ENCODE data around the gene IL1RAPL2. TPM values are rescaled to one million over a fixed set of nuclear protein-coding genes. Genes with fewer than 3 reads are reported as not detected.

Gene IL1RAPL2
- total RNA-seq, 4 donors from 2014 or later: 0.16 TPM; not detected in 3

DNA sequence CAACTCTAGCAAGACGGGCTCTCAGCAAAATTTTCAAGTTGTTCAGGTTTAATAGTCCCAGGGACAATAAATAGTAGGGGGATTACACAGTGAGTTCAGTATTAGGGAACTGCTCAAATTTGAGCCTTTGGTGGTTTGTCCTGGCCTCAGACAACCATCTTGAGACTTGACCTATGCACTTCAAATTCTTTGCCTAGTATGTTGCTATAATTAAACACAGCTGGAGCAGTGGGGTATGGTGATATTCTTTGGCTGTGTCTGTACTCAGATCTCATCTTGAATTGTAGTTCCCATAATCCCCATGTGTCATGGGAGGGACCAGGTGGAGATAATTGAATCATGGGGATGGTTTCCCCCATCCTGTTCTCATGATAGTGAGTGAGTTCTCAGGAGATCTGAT is 697.8 kb downstream of the IL1RAPL2 start:
- Histone ChIP-seq H3K4me1 (no peaks in the 10 kb centered on the region), H3K4me3 (no peak overlapping the region), H3K27me3 (no peaks in the 10 kb centered on the region), H3K27ac (no peak overlapping the region), H3K9me3 (no peaks in the 10 kb centered on the region), H3K36me3 (no peaks in the 10 kb centered on the region)
- no peak for TF ChIP-seq POLR2A (IDR thresholded peaks at IDR 0.05)
- TF ChIP-seq EP300 (IDR thresholded peaks at IDR 0.05; ENCODE audit: low read depth): no peak
- intact Hi-C loops (cut with DNase I; ENCODE audit: low total_unique reads): no loop called here
- no peak for DNase-seq
- in situ Hi-C loops (cut with MboI; ENCODE audit: low pct_ligation_motif_present in 1 of 4, low pct_unique_long_range_greater_than_20kb in 1 of 4, low sequenced_read_pairs in 3 of 4): no loop called here
- WGBS, 2 donors (ENCODE audit: low coverage in 1 of 2): 75% methylated on average over 1 of the region's 1 CpG; no CpG with 5 or more reads in 1 of the 2 donors

DNA sequence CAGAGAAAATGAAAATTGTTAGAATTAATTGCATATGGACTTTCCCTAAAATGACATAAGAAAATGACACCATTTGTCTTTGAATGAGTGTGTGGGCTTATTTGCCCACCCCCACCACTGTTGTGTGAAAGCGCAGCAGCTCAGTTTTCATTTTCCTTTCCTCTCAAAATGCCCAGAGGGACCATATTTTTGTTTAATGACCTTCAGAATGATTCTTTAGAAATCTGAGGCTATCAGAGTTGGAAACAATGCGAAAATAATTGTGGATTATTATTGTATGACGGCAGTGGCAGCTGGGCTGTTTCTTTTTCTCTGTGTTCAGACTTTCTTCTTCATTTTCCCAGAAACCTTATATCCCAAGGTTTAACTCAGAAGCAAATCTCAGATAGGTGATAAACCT is 699.1 kb downstream of the IL1RAPL2 start:
- Histone ChIP-seq H3K9me3 (no peaks in the 10 kb centered on the region), H3K27me3 (no peaks in the 10 kb centered on the region), H3K27ac (no peak overlapping the region), H3K4me3 (no peak overlapping the region), H3K4me1 (no peaks in the 10 kb centered on the region), H3K36me3 (no peaks in the 10 kb centered on the region)
- no peak for DNase-seq
- intact Hi-C loops (cut with DNase I; ENCODE audit: low total_unique reads): no loop called here
- 74% methylated on average over 3 of the region's 3 CpGs; no CpG with 5 or more reads in 1 of the 2 donors for WGBS, 2 donors (ENCODE audit: low coverage in 1 of 2)
- no peak for TF ChIP-seq EP300 (IDR thresholded peaks at IDR 0.05; ENCODE audit: low read depth)
- TF ChIP-seq, protein P1, sequence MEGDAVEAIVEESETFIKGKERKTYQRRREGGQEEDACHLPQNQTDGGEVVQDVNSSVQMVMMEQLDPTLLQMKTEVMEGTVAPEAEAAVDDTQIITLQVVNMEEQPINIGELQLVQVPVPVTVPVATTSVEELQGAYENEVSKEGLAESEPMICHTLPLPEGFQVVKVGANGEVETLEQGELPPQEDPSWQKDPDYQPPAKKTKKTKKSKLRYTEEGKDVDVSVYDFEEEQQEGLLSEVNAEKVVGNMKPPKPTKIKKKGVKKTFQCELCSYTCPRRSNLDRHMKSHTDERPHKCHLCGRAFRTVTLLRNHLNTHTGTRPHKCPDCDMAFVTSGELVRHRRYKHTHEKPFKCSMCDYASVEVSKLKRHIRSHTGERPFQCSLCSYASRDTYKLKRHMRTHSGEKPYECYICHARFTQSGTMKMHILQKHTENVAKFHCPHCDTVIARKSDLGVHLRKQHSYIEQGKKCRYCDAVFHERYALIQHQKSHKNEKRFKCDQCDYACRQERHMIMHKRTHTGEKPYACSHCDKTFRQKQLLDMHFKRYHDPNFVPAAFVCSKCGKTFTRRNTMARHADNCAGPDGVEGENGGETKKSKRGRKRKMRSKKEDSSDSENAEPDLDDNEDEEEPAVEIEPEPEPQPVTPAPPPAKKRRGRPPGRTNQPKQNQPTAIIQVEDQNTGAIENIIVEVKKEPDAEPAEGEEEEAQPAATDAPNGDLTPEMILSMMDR (IDR thresholded peaks at IDR 0.05): no peak
- TF ChIP-seq POLR2A (IDR thresholded peaks at IDR 0.05): no peak
- no peak for TF ChIP-seq POLR2AphosphoS5 (IDR thresholded peaks at IDR 0.05)
- in situ Hi-C loops (cut with MboI; ENCODE audit: low pct_ligation_motif_present in 1 of 4, low pct_unique_long_range_greater_than_20kb in 1 of 4, low sequenced_read_pairs in 3 of 4): no loop called here

DNA sequence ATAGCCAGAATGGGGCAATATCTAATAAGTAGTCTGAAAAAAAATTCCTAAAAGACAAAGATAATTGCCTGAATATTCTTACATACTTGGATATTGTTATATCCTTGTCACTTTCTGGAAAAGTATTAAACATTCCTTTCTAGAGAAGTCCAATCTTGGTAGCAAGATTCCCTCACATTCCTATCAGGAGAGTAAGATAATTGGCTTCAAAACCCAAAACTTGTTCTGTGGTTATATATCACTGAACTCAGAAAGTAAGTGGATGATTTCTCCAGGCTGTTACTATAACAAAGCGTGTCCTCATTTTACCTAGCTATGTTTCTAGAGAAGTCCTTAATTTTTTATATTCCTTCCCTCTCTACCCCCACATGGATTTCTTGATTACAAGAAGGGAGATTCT is 700.5 kb downstream of the IL1RAPL2 start:
- H3K9me3 ChIP-seq: no peaks in the 10 kb centered on the region
- 50 to 89% methylated on average over 1 of the region's 1 CpG for WGBS, 2 donors (ENCODE audit: low coverage in 1 of 2)
- no peak for DNase-seq
- H3K27me3 ChIP-seq: no peaks in the 10 kb centered on the region
- in situ Hi-C loops (cut with MboI; ENCODE audit: low pct_ligation_motif_present in 1 of 4, low pct_unique_long_range_greater_than_20kb in 1 of 4, low sequenced_read_pairs in 3 of 4): no loop called here
- no peak overlapping the region for H3K27ac ChIP-seq
- no peak for TF ChIP-seq POLR2AphosphoS5 (IDR thresholded peaks at IDR 0.05)
- intact Hi-C loops (cut with DNase I; ENCODE audit: low total_unique reads): no loop called here
- H3K36me3 ChIP-seq: no peaks in the 10 kb centered on the region
- H3K4me1 ChIP-seq: no peaks in the 10 kb centered on the region
- no peak overlapping the region for H3K4me3 ChIP-seq

DNA sequence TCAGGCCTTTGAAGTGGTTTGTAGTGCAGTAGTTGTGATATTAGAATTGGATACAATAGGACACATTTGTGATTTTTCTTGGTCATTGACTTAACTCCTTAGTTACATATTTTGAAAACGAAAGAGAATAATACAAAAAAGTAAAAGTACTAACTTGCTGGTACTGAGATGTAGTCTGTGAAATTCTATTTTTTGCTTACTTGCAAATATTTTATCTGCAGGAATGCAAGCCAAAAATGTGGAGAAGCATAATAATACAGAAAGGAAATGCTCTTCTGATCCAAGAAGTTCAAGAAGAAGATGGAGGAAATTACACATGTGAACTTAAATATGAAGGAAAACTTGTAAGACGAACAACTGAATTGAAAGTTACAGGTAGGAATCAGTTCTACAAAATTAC is 701.2 kb downstream of the IL1RAPL2 start:
- Histone ChIP-seq H3K36me3 (no peaks in the 10 kb centered on the region), H3K27me3 (no peaks in the 10 kb centered on the region), H3K4me3 (no peak overlapping the region), H3K27ac (no peak overlapping the region), H3K4me1 (no peaks in the 10 kb centered on the region), H3K9me3 (no peaks in the 10 kb centered on the region)
- in situ Hi-C loops (cut with MboI; ENCODE audit: low pct_ligation_motif_present in 1 of 4, low pct_unique_long_range_greater_than_20kb in 1 of 4, low sequenced_read_pairs in 3 of 4): no loop called here
- intact Hi-C loops (cut with DNase I; ENCODE audit: low total_unique reads): no loop called here
- TF ChIP-seq POLR2A (IDR thresholded peaks at IDR 0.05) (no peak), POLR2AphosphoS5 (IDR thresholded peaks at IDR 0.05) (no peak), EP300 (IDR thresholded peaks at IDR 0.05; ENCODE audit: low read depth) (no peak)
- TF ChIP-seq, protein P1 (IDR thresholded peaks at IDR 0.05): no peak
- 90 to 100% methylated on average over 1 to 2 of the region's 2 CpGs for WGBS, 2 donors (ENCODE audit: low coverage in 1 of 2)
- no peak for DNase-seq

DNA sequence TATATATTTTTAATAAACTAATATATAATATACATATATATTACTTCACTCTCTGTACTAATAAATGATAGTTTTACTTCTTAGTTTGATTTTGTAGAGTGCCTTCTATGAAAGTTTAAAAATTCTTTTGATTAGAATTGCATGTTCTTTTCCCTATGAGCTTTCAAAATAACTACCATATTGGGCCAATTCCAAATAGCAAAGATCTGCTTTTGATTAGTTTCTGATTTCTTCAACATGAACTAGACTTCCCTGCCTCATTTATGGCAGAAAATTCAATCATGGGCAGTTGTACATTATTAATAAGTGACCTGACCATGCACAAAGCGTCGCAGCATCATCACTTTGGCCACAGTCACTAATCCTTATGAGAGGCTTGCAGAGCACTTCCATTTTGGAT is 703.4 kb downstream of the IL1RAPL2 start:
- in situ Hi-C loops (cut with MboI; ENCODE audit: low pct_ligation_motif_present in 1 of 4, low pct_unique_long_range_greater_than_20kb in 1 of 4, low sequenced_read_pairs in 3 of 4): no loop called here
- Histone ChIP-seq H3K36me3 (no peaks in the 10 kb centered on the region), H3K4me1 (no peaks in the 10 kb centered on the region), H3K9me3 (no peaks in the 10 kb centered on the region), H3K4me3 (no peak overlapping the region), H3K27me3 (no peaks in the 10 kb centered on the region), H3K27ac (no peak overlapping the region)
- intact Hi-C loops (cut with DNase I; ENCODE audit: low total_unique reads): no loop called here
- 84% methylated on average over 2 of the region's 2 CpGs; no CpG with 5 or more reads in 1 of the 2 donors for WGBS, 2 donors (ENCODE audit: low coverage in 1 of 2)
- no peak for TF ChIP-seq POLR2A (IDR thresholded peaks at IDR 0.05)
- TF ChIP-seq, protein P1 (IDR thresholded peaks at IDR 0.05): no peak
- no peak for TF ChIP-seq POLR2AphosphoS5 (IDR thresholded peaks at IDR 0.05)
- no peak for TF ChIP-seq EP300 (IDR thresholded peaks at IDR 0.05; ENCODE audit: low read depth)
- DNase-seq: no peak

All from transverse colon (tissue), 4 donors.